Esophagus muscularis mucosa (tissue), 3 donors: Measurements from ENCODE around the gene FUT8.

Source experiments
- CTCF ChIP-seq, 3 experiments: fragments of 200-600 bp in 2 of 3; fragments of 450-650 bp in 1 of 3; sonication (generic) in 2 of 3; IDR thresholded peaks; one replicate each; pipeline ENCODE4 v1.5.1; 2017 to 2019; ENCODE audit warnings: antibody characterized with exemption in 3 of 3, mild to moderate bottlenecking in 2 of 3, moderate library complexity in 1 of 3
- POLR2A ChIP-seq: fragments of 450-650 bp; IDR thresholded peaks from one replicate; pipeline ENCODE4 v1.6.1; 2017; ENCODE audit warnings: antibody characterized with exemption, moderate library complexity, mild to moderate bottlenecking, low read depth
- POLR2AphosphoS5 ChIP-seq, 2 donors: sonication (generic); formaldehyde crosslinking; IDR thresholded peaks; one replicate each; pipeline ENCODE4 v1.6.1; 2017; ENCODE audit warnings: antibody characterized with exemption in 2 of 2

GRCh38 chr14:65366802-65367565 lies 45.5 kb upstream of the FUT8 start:
- TF ChIP-seq POLR2AphosphoS5 (IDR thresholded peaks at IDR 0.05) (no peak), CTCF (IDR thresholded peaks at IDR 0.05) (no peak), POLR2A (no peak)
